ENCODE measurements around the gene MIPEP. TPM values are rescaled to one million over a fixed set of nuclear protein-coding genes. Genes with fewer than 3 reads are reported as not detected.

MIPEP gene
- total RNA-seq, 2 donors from 2014 or later: 26.2 to 27.1 TPM

GRCh38 chr13:23867027-23867491, 22.1 kb downstream of the MIPEP start:
- peaks cover 6% of the 10 kb centered on the region for H3K4me1 ChIP-seq (replicated peaks)
- H3K36me3 ChIP-seq: peaks cover 0 to 2% of the 10 kb centered on the region in 2 donors
- 81% methylated on average over 8 of the region's 8 CpGs for WGBS
- no peak overlapping the region for H3K27ac ChIP-seq
- H3K4me3 ChIP-seq: no peak overlapping the region
- TF ChIP-seq POLR2AphosphoS5 (IDR thresholded peaks at IDR 0.05) (no peak), CTCF (IDR thresholded peaks at IDR 0.05) (no peak), POLR2A (IDR thresholded peaks at IDR 0.05) (no peak)
- DNase-seq (ENCODE audit: low spot score): no peak
- intact Hi-C loops (cut with DNase I): no loop called here
- no peaks in the 10 kb centered on the region for H3K27me3 ChIP-seq (replicated peaks; ENCODE audit: insufficient read depth)
- no peaks in the 10 kb centered on the region for H3K9me3 ChIP-seq

GRCh38 chr13:23866420-23867026, 22.7 kb downstream of the MIPEP start:
- peaks cover 6% of the 10 kb centered on the region for H3K4me1 ChIP-seq (replicated peaks)
- no peak for TF ChIP-seq POLR2A (IDR thresholded peaks at IDR 0.05)
- TF ChIP-seq CTCF (IDR thresholded peaks at IDR 0.05): no peak
- no peak for TF ChIP-seq POLR2AphosphoS5 (IDR thresholded peaks at IDR 0.05)
- WGBS: 90% methylated on average over 9 of the region's 9 CpGs
- intact Hi-C loops (cut with DNase I): no loop called here
- no peak for DNase-seq (ENCODE audit: low spot score)
- no peaks in the 10 kb centered on the region for H3K27me3 ChIP-seq (replicated peaks; ENCODE audit: insufficient read depth)
- H3K4me3 ChIP-seq: no peak overlapping the region
- H3K9me3 ChIP-seq: no peaks in the 10 kb centered on the region
- peaks cover 0 to 2% of the 10 kb centered on the region in 2 donors for H3K36me3 ChIP-seq
- no peak overlapping the region for H3K27ac ChIP-seq

GRCh38 chr13:23865906-23866305, 23.3 kb downstream of the MIPEP start:
- no peak for DNase-seq (ENCODE audit: low spot score)
- H3K4me1 ChIP-seq (replicated peaks): peaks cover 4% of the 10 kb centered on the region
- 92% methylated on average over 7 of the region's 7 CpGs for WGBS
- TF ChIP-seq CTCF (IDR thresholded peaks at IDR 0.05) (no peak), POLR2AphosphoS5 (IDR thresholded peaks at IDR 0.05) (no peak), POLR2A (IDR thresholded peaks at IDR 0.05) (no peak)
- no peak overlapping the region for H3K27ac ChIP-seq
- H3K9me3 ChIP-seq: no peaks in the 10 kb centered on the region
- no peaks in the 10 kb centered on the region for H3K27me3 ChIP-seq (replicated peaks; ENCODE audit: insufficient read depth)
- H3K36me3 ChIP-seq: peaks cover 0 to 2% of the 10 kb centered on the region in 2 donors
- intact Hi-C loops (cut with DNase I): no loop called here
- H3K4me3 ChIP-seq: no peak overlapping the region

GRCh38 chr13:23865026-23865425, 24.2 kb downstream of the MIPEP start:
- Histone ChIP-seq H3K27ac (peak overlapping the region in 1 of 2 donors; percentile 22), H3K4me1 (replicated peaks) (peaks cover 4% of the 10 kb centered on the region), H3K36me3 (peaks cover 0 to 2% of the 10 kb centered on the region in 2 donors), H3K9me3 (no peaks in the 10 kb centered on the region), H3K27me3 (replicated peaks; ENCODE audit: insufficient read depth) (no peaks in the 10 kb centered on the region), H3K4me3 (no peak overlapping the region)
- intact Hi-C loops (cut with DNase I): no loop called here
- 50% methylated on average over 1 of the region's 1 CpG for WGBS
- TF ChIP-seq CTCF (IDR thresholded peaks at IDR 0.05) (no peak), POLR2AphosphoS5 (IDR thresholded peaks at IDR 0.05) (no peak), POLR2A (IDR thresholded peaks at IDR 0.05) (no peak)
- DNase-seq (ENCODE audit: low spot score): no peak

- Histone ChIP-seq H3K4me1 (replicated peaks) (no peaks in the 10 kb centered on the region), H3K27me3 (replicated peaks; ENCODE audit: insufficient read depth) (no peaks in the 10 kb centered on the region), H3K27ac (peak overlapping the region in 1 of 2 donors; percentile 75), H3K4me3 (no peak overlapping the region), H3K36me3 (no peaks in the 10 kb centered on the region), H3K9me3 (no peaks in the 10 kb centered on the region)
- intact Hi-C loops (cut with DNase I): no loop called here
- no peak for TF ChIP-seq POLR2A (IDR thresholded peaks at IDR 0.05)
- no peak for TF ChIP-seq CTCF (IDR thresholded peaks at IDR 0.05)
- no peak for TF ChIP-seq POLR2AphosphoS5 (IDR thresholded peaks at IDR 0.05)
- 69% methylated on average over 2 of the region's 2 CpGs for WGBS
- DNase-seq (ENCODE audit: low spot score): no peak
These were observed 27.9 kb downstream of the MIPEP start for GRCh38 chr13:23861310-23861709.

Data from prostate gland (tissue), 2 donors.